ENCODE data around the gene YY1. TPM values are rescaled to one million over a fixed set of nuclear protein-coding genes. Genes with fewer than 3 reads are reported as not detected.

Gene YY1
- total and polyA plus RNA-seq, 5 donors = 28.8 to 47.4 (median 45.7) TPM

DNA sequence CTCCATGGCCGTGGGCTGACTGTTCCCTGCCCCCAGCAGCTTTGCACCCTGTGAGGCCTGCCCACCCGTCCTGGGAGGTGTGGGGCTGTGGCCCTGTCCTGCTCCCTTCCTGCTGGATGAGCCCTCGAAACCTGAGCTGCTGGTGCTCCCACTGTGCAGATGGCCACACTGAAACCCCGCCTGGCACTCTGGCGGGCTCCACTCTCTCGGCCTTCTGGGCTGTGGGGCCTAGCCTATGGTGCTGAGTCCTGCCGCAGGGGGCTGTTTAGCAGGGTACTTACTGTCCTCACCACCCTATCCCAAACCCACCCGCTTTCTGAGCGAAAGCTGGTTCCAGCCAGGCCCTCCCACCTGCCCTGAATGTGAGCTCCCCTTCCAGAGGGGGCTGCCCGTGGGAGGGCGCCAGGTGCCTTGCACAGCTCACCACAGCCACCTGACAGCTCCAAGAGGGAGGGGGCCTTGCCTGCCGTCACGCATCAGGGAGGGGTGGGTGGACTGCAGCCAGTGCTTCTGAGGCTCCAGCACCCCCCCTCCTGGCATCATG, 91.5 kb downstream of the YY1 start:
- no peaks in the 10 kb centered on the region for H3K4me1 ChIP-seq (ENCODE audit: control insufficient read depth, insufficient read depth, low read length)
- H3K4me3 ChIP-seq (ENCODE audit: low read length) = no peak overlapping the region
- no peaks in the 10 kb centered on the region for H3K27me3 ChIP-seq (ENCODE audit: control insufficient read depth, insufficient read depth)
- H3K27ac ChIP-seq (ENCODE audit: low read length) = no peak overlapping the region
- ATAC-seq (peak in 1 of 2 donors; percentile 4), DNase-seq (peak in 1 of 3 donors; percentile 60)
- no peaks in the 10 kb centered on the region for H3K9me3 ChIP-seq (ENCODE audit: control insufficient read depth, low read length)
- intact Hi-C loops (cut with DNase I) = no loop called here
- 82% methylated on average over 13 of the region's 13 CpGs for WGBS

DNA sequence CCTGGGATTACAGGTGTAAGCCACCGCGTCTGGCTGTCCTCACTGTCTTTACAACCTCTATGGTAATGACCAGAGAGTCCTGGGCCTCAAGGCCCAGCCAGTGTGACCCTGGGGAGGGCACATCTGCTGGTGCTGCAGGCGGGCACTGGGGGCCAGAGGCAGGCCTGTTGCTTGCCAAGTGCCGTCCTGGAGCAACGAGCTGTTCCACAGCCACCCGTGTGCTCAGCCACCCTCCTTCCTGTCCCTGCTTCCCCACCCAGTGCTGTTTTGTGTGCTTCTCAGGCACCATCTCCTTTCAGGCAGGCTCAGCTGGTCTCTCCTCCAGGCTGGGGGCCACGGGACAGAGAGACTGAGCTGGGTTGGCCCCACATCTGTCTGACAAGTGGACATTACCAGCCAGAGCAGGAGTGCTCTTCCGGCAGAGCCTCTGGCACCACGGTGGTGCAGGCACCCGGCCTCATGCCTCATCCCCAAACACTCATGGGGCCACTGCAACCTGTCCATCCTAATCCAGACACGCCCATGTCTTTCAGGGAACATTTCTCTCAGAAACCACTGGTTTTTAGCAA, 93.2 kb downstream of the YY1 start:
- WGBS = 74% methylated on average over 11 of the region's 11 CpGs
- DNase-seq (peak in 1 of 3 donors; percentile 31), ATAC-seq (no peak)
- no peaks in the 10 kb centered on the region for H3K4me1 ChIP-seq (ENCODE audit: control insufficient read depth, insufficient read depth, low read length)
- no peaks in the 10 kb centered on the region for H3K27me3 ChIP-seq (ENCODE audit: control insufficient read depth, insufficient read depth)
- no peak overlapping the region for H3K27ac ChIP-seq (ENCODE audit: low read length)
- intact Hi-C loops (cut with DNase I) = no loop called here
- H3K4me3 ChIP-seq (ENCODE audit: low read length) = no peak overlapping the region
- no peaks in the 10 kb centered on the region for H3K9me3 ChIP-seq (ENCODE audit: control insufficient read depth, low read length)

Small RNA genes lying within 50 kb of the gene (microRNA-seq; reads per million reads assigned to microRNA genes)
- 57.6 to 116 reads per million in 2 donors for gene MIR345
- 0 to 0.84 reads per million in 2 donors for gene MIR6764

Other genes with a start within 250 kb of the YY1 start
- 10 to 100 TPM; 68.1 to 74.8 (median 71.5) TPM for gene EVL, start 173.7 kb upstream of the YY1 start, total RNA-seq
- gene EVL, start 173.7 kb upstream of the YY1 start, polyA plus RNA-seq = 46.6 TPM
- under 1 TPM in 3 of 4 donors, not detected in 1; 0.29 to 0.42 (median 0.31) TPM for gene DEGS2, start 79.5 kb upstream of the YY1 start, total RNA-seq
- 0.11 TPM for gene DEGS2, start 79.5 kb upstream of the YY1 start, polyA plus RNA-seq
- gene SLC25A29, start 67.3 kb downstream of the YY1 start, total RNA-seq = 10 to 100 TPM; 22.9 to 41.1 (median 23.9) TPM
- gene SLC25A29, start 67.3 kb downstream of the YY1 start, polyA plus RNA-seq = 20.9 TPM
- gene SLC25A47, start 84.2 kb downstream of the YY1 start, total RNA-seq = not detected
- not detected for gene SLC25A47, start 84.2 kb downstream of the YY1 start, polyA plus RNA-seq
- gene WDR25, start 137.3 kb downstream of the YY1 start, total RNA-seq = 1 to 10 TPM; 4.4 to 6.3 (median 5.3) TPM
- gene WDR25, start 137.3 kb downstream of the YY1 start, polyA plus RNA-seq = 4.6 TPM